GM21786 (cell line): ENCODE results near the gene ACSF3.

Experiments
- ATAC-seq: cut with Tn5 transposase; IDR thresholded peaks from one replicate; pipeline ENCODE4 v1.9.1; 2021; ENCODE audit not compliant: unreplicated experiment

The ACSF3 gene

GRCh38 chr16:89171216-89172170 is 77.8 kb downstream of the ACSF3 start, which contains the start of gene CDH15:
Gene CDH15, plus strand, starts transcription at chr16:89171748. Its CDS starts 84 bp downstream, at chr16:89171832.
- ATAC-seq, result peak; percentile 72

DNA sequence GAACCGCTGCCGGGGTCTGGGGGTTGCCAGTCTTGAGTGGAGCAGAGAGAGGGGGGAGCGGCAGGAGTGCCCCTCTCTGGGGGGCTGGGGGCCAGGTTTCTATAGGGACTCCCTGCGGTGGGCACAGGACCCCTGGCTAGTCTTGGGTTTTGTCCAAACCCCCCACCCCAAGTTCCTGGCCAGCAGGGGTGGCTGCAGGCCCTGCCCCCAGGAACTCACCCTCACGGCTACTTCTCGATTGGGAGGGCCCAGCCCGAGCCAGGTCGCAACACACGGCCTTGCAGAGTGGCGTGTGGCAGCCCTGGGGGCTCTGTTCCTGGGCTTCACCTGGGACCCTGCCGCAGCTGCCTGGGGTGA is 78.5 kb downstream of the ACSF3 start:
- no peak for ATAC-seq

- ATAC-seq, result no peak
These were observed 79.0 kb downstream of the ACSF3 start for GRCh38 chr16:89172528-89173173.

DNA sequence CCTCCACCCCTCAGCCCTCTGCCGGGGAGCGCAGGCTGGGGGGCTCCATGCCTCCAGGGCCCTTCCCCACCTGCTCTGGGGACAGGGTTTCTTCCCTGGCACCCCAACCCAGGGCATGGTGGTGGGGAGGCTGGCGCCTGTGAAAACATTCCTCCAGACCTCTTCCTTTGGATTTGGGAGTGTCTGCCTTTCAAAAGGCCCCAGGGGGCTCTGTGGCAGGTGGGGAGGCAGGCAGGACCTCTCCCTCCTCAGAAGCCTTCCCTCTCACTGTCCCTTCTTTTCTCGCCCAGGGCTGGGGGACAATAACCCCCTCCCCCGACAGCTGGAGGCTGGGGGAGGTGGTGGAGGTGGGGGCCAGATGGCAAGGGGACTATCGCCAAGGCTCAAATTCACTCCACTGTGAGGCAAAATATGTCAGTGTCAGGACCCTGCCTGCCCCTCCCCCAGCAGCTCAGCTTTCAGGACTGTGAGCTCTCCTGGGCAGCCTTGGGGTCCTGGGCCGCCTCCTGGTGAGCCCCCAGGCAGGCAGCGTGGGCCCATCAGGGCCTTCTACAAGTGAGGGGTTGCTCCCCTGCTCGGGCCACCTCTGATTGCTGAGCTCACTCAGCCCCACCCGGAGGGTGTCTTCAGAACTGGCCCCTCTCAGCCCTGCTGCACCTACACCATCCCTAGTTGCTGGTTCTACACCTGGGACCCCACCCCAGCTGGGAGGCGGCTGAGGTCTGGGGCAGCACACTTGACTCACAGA is 79.7 kb downstream of the ACSF3 start:
- no peak for ATAC-seq

- no peak for ATAC-seq
These were observed 80.6 kb downstream of the ACSF3 start for GRCh38 chr16:89174055-89174827.

DNA sequence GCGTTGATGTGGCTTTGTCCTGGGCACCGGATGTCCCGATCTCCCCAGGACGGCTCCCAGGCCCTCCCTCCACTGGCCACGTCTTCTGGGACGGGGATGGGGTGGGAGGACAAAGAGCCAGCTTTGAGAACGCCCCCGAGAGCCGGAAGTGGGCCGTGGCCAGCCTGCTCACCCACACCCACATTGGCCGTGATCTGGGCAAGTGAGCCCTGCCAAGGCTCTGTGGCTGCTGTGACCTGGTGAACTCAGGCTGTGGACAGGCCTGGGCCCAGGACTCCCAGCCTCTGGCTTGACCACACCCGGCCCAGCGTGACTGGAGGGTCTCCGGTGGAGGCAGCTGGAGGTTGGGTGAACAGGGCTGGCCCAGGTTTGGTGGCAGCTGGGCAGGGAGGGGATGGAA is 81.2 kb downstream of the ACSF3 start:
- no peak for ATAC-seq

- no peak for ATAC-seq
These were observed 81.9 kb downstream of the ACSF3 start for GRCh38 chr16:89175280-89176146.

DNA sequence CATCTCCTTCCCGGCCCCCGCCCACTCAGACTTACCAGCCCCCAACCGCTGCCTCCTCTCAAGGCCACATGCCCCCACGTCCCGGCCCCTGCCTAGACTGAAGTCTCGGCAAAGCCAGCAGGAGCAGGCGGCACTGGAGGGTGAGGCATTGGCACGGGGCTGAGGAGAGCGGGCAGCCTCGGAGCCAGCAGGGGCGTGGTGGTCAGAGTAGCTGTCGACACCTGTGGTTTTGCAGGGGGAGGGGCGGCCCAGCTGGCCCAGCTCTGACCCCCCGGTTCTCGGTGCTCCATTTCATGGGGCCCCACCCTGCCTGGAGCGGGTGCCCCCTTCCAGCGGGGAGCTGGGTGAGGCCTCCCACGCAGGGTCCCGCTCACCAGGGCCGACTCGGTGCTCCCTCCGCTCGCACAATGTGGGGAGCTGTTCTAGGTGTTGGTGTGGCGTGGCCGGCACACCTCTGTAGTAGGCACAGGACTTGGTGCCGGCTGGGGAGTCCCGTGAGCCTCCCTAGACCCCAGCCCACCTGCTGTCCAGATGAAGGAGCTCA is 82.6 kb downstream of the ACSF3 start:
- no peak for ATAC-seq

DNA sequence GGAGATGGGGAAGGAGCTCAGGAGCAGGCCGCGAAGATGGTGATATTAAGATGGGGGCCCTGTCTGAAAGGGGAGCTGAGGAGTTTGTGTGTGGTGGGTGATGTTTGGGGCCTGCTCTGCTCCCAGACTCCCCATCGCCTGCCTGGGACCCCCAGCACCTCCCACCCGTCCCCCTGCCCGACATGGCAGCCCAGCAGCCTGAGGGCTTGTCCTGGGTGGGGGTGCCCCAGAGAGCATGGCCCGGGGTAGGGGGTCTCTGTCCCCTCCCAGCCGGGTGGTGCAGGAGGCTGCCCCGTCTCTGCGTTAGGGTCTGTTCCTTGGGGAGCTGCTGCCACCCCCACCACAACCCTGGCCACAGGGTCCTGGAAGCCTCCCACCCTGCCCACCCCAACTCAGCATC is 83.1 kb downstream of the ACSF3 start:
- no peak for ATAC-seq

DNA sequence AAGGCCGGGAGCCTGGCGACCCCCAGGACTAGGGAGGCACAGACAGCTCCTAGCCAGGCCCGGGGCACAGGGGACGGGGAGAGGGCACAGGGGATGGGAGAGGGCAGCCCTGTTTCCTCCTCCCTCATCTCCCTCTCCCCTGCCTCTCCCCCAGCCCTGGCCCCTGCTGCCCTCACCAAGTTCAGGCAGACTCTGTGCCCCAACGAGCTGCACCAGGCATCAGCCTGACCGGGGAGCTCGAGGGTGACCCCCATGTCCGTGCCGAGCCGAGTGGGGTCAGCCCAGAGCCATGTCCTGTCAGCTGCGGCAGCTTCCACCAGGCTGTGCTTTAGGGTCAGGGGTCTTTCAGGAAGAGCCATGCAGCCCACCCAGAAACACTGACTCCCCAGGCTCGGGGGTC is 83.8 kb downstream of the ACSF3 start:
- no peak for ATAC-seq

DNA sequence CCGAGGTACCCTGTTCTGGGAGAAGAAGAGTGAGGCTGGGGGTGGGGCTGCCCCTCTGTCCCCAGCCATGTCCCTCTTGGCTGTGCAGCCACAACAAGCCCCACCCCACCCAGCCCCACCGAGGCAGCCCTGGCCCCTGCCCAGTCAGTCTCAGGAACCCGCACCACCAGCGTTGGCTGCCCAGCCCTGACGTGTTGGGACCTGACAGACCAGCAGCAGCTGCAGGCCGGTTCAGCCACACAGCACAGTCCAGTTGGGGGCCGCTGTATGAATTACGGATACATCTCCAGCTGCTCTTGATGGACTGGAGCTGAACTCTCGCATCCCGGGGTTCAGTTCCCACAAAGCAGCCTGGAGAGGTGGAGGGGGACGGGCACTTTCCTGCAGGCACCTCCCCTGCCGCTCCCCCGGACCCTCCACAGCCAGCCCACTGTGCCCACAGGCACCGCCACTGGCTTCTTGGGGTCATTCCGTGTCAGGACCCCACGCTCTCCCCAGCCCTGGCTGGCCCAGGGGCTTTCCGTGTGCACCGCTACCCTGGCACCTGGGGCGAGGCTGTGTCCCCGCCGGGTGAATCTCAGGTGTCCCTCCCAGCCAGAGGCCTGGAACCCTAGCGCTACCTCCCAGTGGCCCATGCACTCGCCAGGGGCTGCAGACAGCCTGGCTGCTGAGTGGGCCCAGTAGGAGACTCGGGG is 84.9 kb downstream of the ACSF3 start:
- ATAC-seq, result no peak

DNA sequence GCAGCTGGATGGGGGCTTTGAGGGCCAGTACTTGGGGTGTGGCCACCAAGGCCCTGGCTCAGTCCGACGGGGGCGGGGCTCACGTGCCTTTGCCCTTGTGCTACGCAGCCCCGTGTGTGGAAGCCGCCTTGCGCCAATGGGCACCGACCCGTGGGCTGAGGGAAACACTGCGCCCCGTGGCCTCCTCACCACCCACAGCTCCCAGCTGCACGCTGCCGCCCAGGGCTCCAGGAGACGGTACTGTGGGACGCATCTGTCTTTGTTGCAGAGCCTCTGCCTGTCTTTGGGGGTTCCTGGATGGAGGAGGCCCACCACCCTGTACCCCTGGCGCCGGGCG is 85.5 kb downstream of the ACSF3 start:
- no peak for ATAC-seq

- no peak for ATAC-seq
These were observed 86.1 kb downstream of the ACSF3 start for GRCh38 chr16:89179656-89180315.

GRCh38 chr16:89183463-89183862 is 89.8 kb downstream of the ACSF3 start:
- ATAC-seq, result no peak

- ATAC-seq, result no peak
These were observed 90.5 kb downstream of the ACSF3 start for GRCh38 chr16:89183975-89184676.

- no peak for ATAC-seq
These were observed 91.0 kb downstream of the ACSF3 start for GRCh38 chr16:89184677-89184932.

DNA sequence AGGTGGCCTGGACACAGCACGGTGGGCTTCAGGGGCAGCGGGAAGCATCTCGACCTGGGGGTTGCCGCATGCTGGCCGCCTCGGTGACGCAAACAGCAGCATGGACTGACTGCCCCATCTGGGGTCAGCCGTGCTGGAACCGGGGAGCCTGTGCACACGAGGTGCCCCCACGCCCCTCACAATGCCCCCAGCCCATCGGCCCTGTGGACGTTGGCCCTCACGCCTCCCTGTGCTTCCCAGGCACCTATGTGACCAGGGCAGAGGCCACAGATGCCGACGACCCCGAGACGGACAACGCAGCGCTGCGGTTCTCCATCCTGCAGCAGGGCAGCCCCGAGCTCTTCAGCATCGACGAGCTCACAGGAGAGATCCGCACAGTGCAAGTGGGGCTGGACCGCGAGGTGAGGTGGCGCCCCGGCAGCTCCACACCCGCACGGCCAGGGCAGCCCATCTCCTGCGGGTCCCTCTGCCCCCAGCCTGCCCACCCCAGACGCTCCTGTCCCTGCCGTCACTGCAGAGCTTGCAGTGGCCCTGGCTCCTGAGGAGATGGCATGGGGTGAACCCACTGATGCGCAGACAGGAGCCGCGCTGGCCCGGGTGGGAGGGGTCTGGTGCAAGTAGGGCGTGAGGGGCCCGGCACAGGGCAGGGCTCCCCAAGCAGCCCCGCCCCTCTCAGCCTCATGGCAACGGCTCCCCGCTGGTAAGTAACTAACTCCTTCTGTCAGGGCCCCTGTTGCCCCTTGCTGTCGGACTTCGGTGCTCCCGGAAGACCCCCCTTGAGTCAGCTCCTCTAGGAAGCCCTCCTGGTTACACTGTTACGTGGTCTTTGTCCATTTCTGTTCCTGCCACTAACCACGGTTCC is 91.5 kb downstream of the ACSF3 start:
- ATAC-seq, result no peak
